MM.1S (cell line): Measurements from ENCODE around the gene LAYN.
A peak's percentile ranks its signal among the peaks of the same experiment; 100 is the strongest.

Experiments
- DNase-seq: peaks from one replicate; pipeline ENCODE4 v3.0.0-alpha.2; 2015
- H2AFZ ChIP-seq: fragments of 300-600 bp; sonication (generic); 2 replicates; pipeline ENCODE4 v1.6.0; 2016; ENCODE audit warnings: antibody characterized with exemption, low read length
- H3F3A ChIP-seq: fragments of 300-600 bp; sonication (generic); 2 replicates; pipeline ENCODE4 v1.6.1; 2016; ENCODE audit warnings: mild to moderate bottlenecking, antibody characterized with exemption, low read length, moderate library complexity, mixed read lengths; ENCODE audit not compliant: insufficient read depth
- H3K27ac ChIP-seq: fragments of 300-600 bp; sonication (generic); 2 replicates; pipeline ENCODE4 v1.5.1; 2016; ENCODE audit warnings: mild to moderate bottlenecking, low read length
- H3K27me3 ChIP-seq: fragments of 300-600 bp; sonication (generic); replicated peaks from 2 replicates; pipeline ENCODE4 v1.6.0; 2016; ENCODE audit warnings: low read length; ENCODE audit not compliant: insufficient read depth
- H3K36me3 ChIP-seq: fragments of 300-600 bp; sonication (generic); replicated peaks from 2 replicates; pipeline ENCODE4 v1.6.1; 2016; ENCODE audit warnings: mild to moderate bottlenecking, low read length, mixed read lengths; ENCODE audit not compliant: insufficient read depth
- H3K4me1 ChIP-seq: fragments of 300-600 bp; sonication (generic); 2 replicates; pipeline ENCODE4 v1.6.1; 2016; ENCODE audit warnings: low read length, mixed read lengths
- H3K4me2 ChIP-seq: fragments of 300-600 bp; sonication (generic); 2 replicates; pipeline ENCODE4 v1.6.0; 2016; ENCODE audit warnings: low read depth, low read length
- H3K4me3 ChIP-seq: fragments of 300-600 bp; sonication (generic); 2 replicates; pipeline ENCODE4 v1.5.1; 2016; ENCODE audit warnings: low read length, mixed read lengths
- H3K79me2 ChIP-seq: fragments of 300-600 bp; sonication (generic); 2 replicates; pipeline ENCODE4 v1.6.1; 2016; ENCODE audit warnings: mixed run types, low read length, mixed read lengths
- H3K9ac ChIP-seq: fragments of 300-600 bp; sonication (generic); 2 replicates; pipeline ENCODE4 v1.6.1; 2016; ENCODE audit warnings: low read length, mixed read lengths
- H3K9me2 ChIP-seq: fragments of 300-600 bp; sonication (generic); replicated peaks from 2 replicates; pipeline ENCODE4 v1.6.1; 2016; ENCODE audit warnings: mild to moderate bottlenecking, low read length, mixed read lengths; ENCODE audit not compliant: insufficient read depth
- H3K9me3 ChIP-seq: fragments of 300-600 bp; sonication (generic); replicated peaks from 2 replicates; pipeline ENCODE4 v1.6.1; 2016; ENCODE audit warnings: mild to moderate bottlenecking, low read length, mixed read lengths; ENCODE audit not compliant: insufficient read depth
- H4K20me1 ChIP-seq: fragments of 300-600 bp; sonication (generic); 2 replicates; pipeline ENCODE4 v1.6.1; 2016; ENCODE audit warnings: mild to moderate bottlenecking, low read length, moderate library complexity, mixed read lengths; ENCODE audit not compliant: insufficient read depth
- CTCF ChIP-seq: fragments of 300-600 bp; sonication (generic); IDR thresholded peaks from 2 replicates; pipeline ENCODE4 v1.5.1; 2016; ENCODE audit warnings: antibody characterized with exemption, low read length, mixed read lengths
- EZH2 ChIP-seq: fragments of 300-600 bp; sonication (generic); optimal IDR thresholded peaks from 2 replicates; pipeline ENCODE3; 2017; ENCODE audit warnings: low read depth, mild to moderate bottlenecking, antibody characterized with exemption, low read length, mixed read lengths
- EZH2phosphoT487 ChIP-seq: fragments of 300-600 bp; sonication (generic); IDR thresholded peaks from 2 replicates; pipeline ENCODE4 v1.6.1; 2018; ENCODE audit warnings: antibody characterized with exemption, low read length

LAYN gene

GRCh38 chr11:111581341-111581740, 40.8 kb downstream of the LAYN start:
- no peak overlapping the region for H3K4me3 ChIP-seq
- H3K9ac ChIP-seq = no peak overlapping the region
- no peaks in the 10 kb centered on the region for H3K79me2 ChIP-seq
- DNase-seq = no peak
- H3K4me1 ChIP-seq = 0 out of 2 replicates have a peak, but pooled peaks cover 4% of the 10 kb centered on the region
- no peaks in the 10 kb centered on the region for H3K27me3 ChIP-seq
- no peaks in the 10 kb centered on the region for H3K9me2 ChIP-seq
- H2AFZ ChIP-seq = no peak overlapping the region
- TF ChIP-seq EZH2phosphoT487 = no peak
- TF ChIP-seq CTCF = no peak
- no peak for TF ChIP-seq EZH2
- no peak overlapping the region for H3K27ac ChIP-seq
- no peaks in the 10 kb centered on the region for H3K9me3 ChIP-seq
- no peak overlapping the region for H3K4me2 ChIP-seq
- no peaks in the 10 kb centered on the region for H3F3A ChIP-seq
- no peaks in the 10 kb centered on the region for H4K20me1 ChIP-seq
- no peaks in the 10 kb centered on the region for H3K36me3 ChIP-seq

- Histone ChIP-seq H2AFZ (0 out of 2 replicates have a peak overlapping the region, but pooled peaks have one; percentile 32), H3K36me3 (no peaks in the 10 kb centered on the region), H3F3A (no peaks in the 10 kb centered on the region), H3K4me3 (no peak overlapping the region), H3K9me2 (no peaks in the 10 kb centered on the region), H3K27me3 (no peaks in the 10 kb centered on the region), H3K79me2 (no peaks in the 10 kb centered on the region), H3K9ac (no peak overlapping the region), H3K27ac (no peak overlapping the region), H4K20me1 (no peaks in the 10 kb centered on the region), H3K9me3 (no peaks in the 10 kb centered on the region), H3K4me1 (0 out of 2 replicates have a peak, but pooled peaks cover 4% of the 10 kb centered on the region), H3K4me2 (no peak overlapping the region)
- DNase-seq = no peak
- TF ChIP-seq EZH2 = no peak
- TF ChIP-seq EZH2phosphoT487 = no peak
- no peak for TF ChIP-seq CTCF
Observed at GRCh38 chr11:111582163-111582562, 41.6 kb downstream of the LAYN start.

- Histone ChIP-seq H3K36me3 (no peaks in the 10 kb centered on the region), H2AFZ (no peak overlapping the region), H3K4me2 (no peak overlapping the region), H3K27ac (no peak overlapping the region), H3K79me2 (no peaks in the 10 kb centered on the region), H3K9me2 (no peaks in the 10 kb centered on the region), H3K4me1 (0 out of 2 replicates have a peak, but pooled peaks cover 4% of the 10 kb centered on the region), H3K4me3 (no peak overlapping the region), H3K27me3 (no peaks in the 10 kb centered on the region), H4K20me1 (no peaks in the 10 kb centered on the region), H3F3A (no peaks in the 10 kb centered on the region), H3K9ac (no peak overlapping the region), H3K9me3 (no peaks in the 10 kb centered on the region)
- TF ChIP-seq EZH2phosphoT487 (no peak), EZH2 (no peak), CTCF (no peak)
- no peak for DNase-seq
Observed at GRCh38 chr11:111582881-111583280, 42.4 kb downstream of the LAYN start.
